Measurements from ENCODE around the gene PHF12. TPM values are rescaled to one million over a fixed set of nuclear protein-coding genes. Genes with fewer than 3 reads are reported as not detected.

Gene PHF12
- total RNA-seq, 1 experiment from 2014 or later: 48.5 TPM

DNA sequence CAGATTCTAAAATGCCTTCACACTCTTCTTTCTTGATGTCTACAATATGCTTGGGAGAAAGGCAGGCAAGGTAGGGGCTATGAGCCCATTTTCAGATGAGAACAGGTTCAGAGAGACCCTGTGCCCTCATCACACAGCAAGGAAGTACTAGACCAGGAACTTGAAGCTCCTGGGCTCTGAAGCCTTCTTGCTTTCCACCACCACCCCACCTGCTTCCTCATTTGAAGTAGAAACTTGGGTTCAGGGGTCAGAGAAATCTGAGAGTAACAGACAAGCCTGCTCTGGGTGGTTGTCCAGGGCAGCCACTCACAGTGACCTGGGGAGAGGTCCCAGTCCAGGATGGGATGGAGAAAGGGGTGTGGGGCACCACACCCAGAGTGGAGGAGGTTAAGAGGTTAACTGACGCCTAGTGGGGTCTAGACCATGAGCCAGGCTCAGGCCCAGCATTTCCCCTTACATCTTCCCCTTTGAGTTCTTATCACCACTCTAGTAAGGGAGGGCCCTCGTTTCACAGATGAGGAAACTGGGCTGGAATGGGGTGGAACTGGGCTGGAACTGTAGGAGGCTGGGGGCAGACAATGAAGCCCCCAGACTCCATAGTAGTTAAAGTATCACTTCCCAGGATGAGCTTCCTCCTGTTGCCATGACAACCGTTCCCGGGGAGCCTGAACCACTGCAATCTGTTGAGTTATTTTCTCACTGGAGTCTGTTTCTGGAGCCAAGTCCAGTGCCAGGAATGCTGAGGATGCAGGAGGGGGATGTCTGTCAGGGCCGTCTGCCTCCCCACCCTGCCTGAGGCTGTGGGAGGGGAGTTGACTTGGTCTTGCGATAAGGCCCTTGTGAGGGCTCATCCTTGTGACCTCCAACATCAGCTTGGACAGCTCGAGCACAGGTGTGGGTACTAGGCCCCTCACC is 16.2 kb upstream of the PHF12 start:
- DNase-seq: peak; percentile 71 to 77
- Histone ChIP-seq H3K4me3 (peak overlapping the region; percentile 49), H3K27ac (peak overlapping the region; percentile 93), H3K36me3 (no peaks in the 10 kb centered on the region), H3K4me1 (peaks cover 66% of the 10 kb centered on the region), H3K27me3 (no peaks in the 10 kb centered on the region), H3K9me3 (replicated peaks) (no peaks in the 10 kb centered on the region)

GRCh38 chr17:28963841-28964240 is 12.5 kb upstream of the PHF12 start:
- no peak for DNase-seq
- Histone ChIP-seq H3K27me3 (no peaks in the 10 kb centered on the region), H3K36me3 (no peaks in the 10 kb centered on the region), H3K4me1 (peaks cover 33% of the 10 kb centered on the region), H3K4me3 (no peak overlapping the region), H3K27ac (no peak overlapping the region), H3K9me3 (replicated peaks) (no peaks in the 10 kb centered on the region)

- H3K4me3 ChIP-seq: no peak overlapping the region
- no peak overlapping the region for H3K27ac ChIP-seq
- no peak for DNase-seq
- no peaks in the 10 kb centered on the region for H3K36me3 ChIP-seq
- no peaks in the 10 kb centered on the region for H3K9me3 ChIP-seq (replicated peaks)
- peaks cover 26% of the 10 kb centered on the region for H3K4me1 ChIP-seq
- H3K27me3 ChIP-seq: no peaks in the 10 kb centered on the region
Measured at GRCh38 chr17:28963055-28963611, 11.8 kb upstream of the PHF12 start.

DNA sequence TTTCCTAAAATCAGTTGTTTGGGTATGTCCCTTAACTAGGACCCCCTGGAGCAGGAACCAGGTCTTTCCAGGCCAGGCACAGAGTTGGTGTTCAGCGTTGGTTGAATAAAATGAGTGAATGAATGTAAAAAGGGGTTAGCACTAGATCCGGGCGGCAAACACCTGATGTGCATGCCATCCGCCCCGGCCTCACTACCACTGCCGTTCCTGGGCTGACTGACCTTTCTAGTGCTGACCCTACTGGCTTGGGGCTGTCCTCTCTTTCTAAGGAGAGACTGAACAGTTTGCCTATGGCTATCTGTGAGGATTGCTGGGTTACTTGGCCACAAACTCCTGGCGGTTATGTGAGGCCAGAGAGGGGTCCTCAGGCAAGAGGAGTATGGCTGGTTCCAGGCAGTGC is 10.1 kb upstream of the PHF12 start:
- no peaks in the 10 kb centered on the region for H3K27me3 ChIP-seq
- no peaks in the 10 kb centered on the region for H3K9me3 ChIP-seq (replicated peaks)
- H3K4me3 ChIP-seq: no peak overlapping the region
- peaks cover 8% of the 10 kb centered on the region for H3K4me1 ChIP-seq
- no peaks in the 10 kb centered on the region for H3K36me3 ChIP-seq
- H3K27ac ChIP-seq: no peak overlapping the region
- no peak for DNase-seq

DNA sequence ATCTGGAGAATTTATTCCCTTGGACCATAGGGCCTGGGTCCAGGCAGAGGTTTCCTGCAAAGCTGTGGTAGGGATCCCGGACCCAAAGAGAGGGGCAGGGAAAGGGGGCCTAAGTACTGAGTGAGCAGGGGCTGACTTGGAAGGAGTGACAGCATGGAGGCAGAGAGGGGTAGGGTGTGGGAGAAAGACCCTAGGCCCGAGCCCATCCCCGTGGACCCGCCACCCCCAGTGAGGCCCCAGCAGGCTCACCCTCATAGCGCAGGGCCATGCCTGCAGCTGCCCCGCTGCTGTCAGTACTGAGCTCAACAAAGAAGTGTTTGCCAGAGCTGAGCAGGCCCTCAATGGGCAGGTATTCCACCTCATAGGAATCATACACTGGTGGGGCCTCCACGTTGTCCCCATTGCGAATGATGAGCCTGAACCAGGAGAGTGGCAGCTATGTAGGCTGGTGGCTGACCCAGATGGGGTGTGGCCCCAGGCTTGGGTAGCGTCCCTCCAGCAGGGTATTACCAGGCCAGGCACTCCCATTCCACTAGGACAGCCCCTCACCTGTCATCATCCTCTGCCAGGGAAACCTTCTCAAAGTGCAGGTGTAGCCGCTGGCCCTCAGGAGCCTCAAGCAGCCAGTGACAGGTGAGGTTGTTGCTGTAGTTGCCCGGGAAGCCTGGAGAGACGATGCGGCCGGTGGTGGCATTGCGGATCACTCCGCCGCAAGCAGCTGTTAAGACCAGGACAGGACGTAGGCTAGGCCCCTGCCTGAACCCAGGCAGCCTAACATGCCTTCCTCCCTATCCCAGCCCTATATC is 9.1 kb upstream of the PHF12 start:
- Histone ChIP-seq H3K27ac (no peak overlapping the region), H3K9me3 (replicated peaks) (no peaks in the 10 kb centered on the region), H3K27me3 (no peaks in the 10 kb centered on the region), H3K4me3 (no peak overlapping the region), H3K36me3 (no peaks in the 10 kb centered on the region), H3K4me1 (peaks cover 7% of the 10 kb centered on the region)
- peak in 1 of 2 experiments; percentile 2 for DNase-seq

DNA sequence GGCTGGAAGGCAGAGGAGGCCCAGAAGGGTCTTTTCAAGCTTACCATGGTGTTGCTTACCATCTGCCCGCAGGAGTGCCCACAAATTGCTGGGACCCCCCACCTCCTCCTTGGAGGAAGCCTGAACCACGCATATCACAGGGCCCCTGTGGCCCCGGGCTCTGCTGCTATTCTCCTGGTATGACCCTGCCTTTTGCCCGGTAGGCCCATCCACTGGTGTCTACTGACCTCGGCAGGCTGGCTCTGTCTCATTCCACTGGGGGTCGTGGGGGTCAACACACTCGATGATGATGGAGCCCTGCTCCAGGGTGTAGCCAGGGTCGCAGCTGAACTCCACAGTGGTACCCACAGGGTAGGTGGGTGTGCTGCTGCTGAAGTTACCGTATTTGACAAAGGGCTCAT is 8.2 kb upstream of the PHF12 start:
- Histone ChIP-seq H3K4me1 (peaks cover 15% of the 10 kb centered on the region), H3K27me3 (no peaks in the 10 kb centered on the region), H3K36me3 (no peaks in the 10 kb centered on the region), H3K9me3 (replicated peaks) (no peaks in the 10 kb centered on the region), H3K4me3 (no peak overlapping the region), H3K27ac (no peak overlapping the region)
- peak in 1 of 2 experiments; percentile 4 for DNase-seq

DNA sequence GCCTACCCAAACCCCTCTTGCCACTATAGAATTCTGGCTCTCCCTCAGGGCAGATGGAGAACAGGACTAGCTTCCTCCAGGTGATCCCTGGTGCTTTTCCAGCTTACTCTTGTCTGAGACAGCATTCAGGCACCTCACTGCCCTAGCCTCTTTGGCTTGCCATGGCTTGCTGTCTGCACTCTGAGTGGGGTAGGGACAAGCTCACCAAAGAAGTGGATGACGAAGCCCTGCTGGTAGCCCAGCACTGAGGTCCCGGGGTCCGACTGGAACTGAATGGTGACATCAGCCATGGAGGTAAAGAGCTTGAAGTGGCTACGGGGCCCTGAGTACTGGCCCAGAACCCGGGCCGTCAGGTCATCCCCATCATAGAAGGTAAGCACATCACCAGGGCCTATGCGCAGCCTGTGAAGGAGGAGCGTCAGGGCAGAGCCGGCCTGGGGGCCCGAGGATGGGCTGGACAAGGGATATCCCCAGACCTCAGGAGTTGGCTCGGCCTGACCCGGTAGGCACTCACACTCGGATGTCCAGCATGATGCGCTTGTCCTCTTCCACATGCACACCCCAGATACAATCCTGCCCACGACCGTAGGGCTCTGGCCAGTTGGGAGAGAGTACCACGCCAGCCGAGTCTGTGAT is 7.6 kb upstream of the PHF12 start:
- DNase-seq: no peak
- H3K36me3 ChIP-seq: no peaks in the 10 kb centered on the region
- H3K27ac ChIP-seq: no peak overlapping the region

DNA sequence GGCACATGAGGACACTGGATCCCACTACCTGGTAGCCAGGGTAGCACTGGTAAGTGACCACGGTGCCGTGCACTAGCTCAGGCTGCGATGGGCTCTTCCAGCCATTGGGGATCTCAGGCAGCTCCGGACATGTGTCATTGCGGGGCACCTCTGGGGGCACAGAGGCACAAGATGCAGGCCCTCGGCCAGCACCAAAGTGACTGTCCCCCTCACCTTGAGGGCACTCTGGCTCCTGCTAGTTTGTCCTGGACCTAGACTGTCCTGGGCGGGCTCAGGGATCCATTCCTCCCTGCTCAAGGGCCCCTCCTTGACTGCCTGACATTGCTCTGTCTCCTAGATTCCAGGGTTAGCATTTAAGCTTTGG is 6.7 kb upstream of the PHF12 start:
- H3K27ac ChIP-seq: no peak overlapping the region
- H3K36me3 ChIP-seq: no peaks in the 10 kb centered on the region
- no peak for DNase-seq
- no peak overlapping the region for H3K4me3 ChIP-seq
- no peaks in the 10 kb centered on the region for H3K27me3 ChIP-seq
- no peaks in the 10 kb centered on the region for H3K9me3 ChIP-seq (replicated peaks)
- H3K4me1 ChIP-seq: peaks cover 28% of the 10 kb centered on the region

More for the DNA sequence above, 7.6 kb upstream of the PHF12 start:
- H3K27me3 ChIP-seq: no peaks in the 10 kb centered on the region
- no peaks in the 10 kb centered on the region for H3K9me3 ChIP-seq (replicated peaks)
- H3K4me3 ChIP-seq: no peak overlapping the region
- H3K4me1 ChIP-seq: peaks cover 18% of the 10 kb centered on the region

- Histone ChIP-seq H3K36me3 (no peaks in the 10 kb centered on the region), H3K27ac (no peak overlapping the region), H3K27me3 (no peaks in the 10 kb centered on the region), H3K9me3 (replicated peaks) (no peaks in the 10 kb centered on the region), H3K4me1 (peaks cover 32% of the 10 kb centered on the region), H3K4me3 (no peak overlapping the region)
- no peak for DNase-seq
Measured at GRCh38 chr17:28957277-28957991, 6.1 kb upstream of the PHF12 start.

DNA sequence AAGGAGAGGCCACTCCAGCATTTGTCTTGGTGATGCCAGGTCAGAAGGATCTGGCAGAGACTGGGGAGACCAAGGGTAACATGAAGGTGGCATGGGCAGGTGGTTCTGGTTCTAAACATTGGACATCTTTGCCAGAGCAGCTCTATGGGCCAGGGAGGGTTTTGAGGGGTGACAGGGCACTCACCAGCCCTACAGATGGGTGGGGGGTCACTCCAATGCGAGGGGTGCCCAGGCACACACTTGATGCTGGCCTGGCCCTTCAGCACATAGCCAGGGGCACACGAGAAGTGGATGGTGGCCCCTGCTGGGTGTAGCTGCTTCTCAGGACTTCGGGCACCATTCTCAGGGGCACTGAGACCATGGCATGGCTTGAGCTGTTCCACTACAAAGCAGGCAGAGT is 5.5 kb upstream of the PHF12 start:
- no peaks in the 10 kb centered on the region for H3K9me3 ChIP-seq (replicated peaks)
- no peak overlapping the region for H3K27ac ChIP-seq
- no peak for DNase-seq
- H3K4me3 ChIP-seq: no peak overlapping the region
- H3K36me3 ChIP-seq: no peaks in the 10 kb centered on the region
- H3K27me3 ChIP-seq: no peaks in the 10 kb centered on the region
- peaks cover 32% of the 10 kb centered on the region for H3K4me1 ChIP-seq

GRCh38 chr17:28956112-28956511 is 4.8 kb upstream of the PHF12 start:
- Histone ChIP-seq H3K4me1 (peaks cover 32% of the 10 kb centered on the region), H3K4me3 (no peak overlapping the region), H3K27ac (no peak overlapping the region), H3K9me3 (replicated peaks) (no peaks in the 10 kb centered on the region), H3K36me3 (no peaks in the 10 kb centered on the region), H3K27me3 (no peaks in the 10 kb centered on the region)
- no peak for DNase-seq

- Histone ChIP-seq H3K9me3 (replicated peaks) (no peaks in the 10 kb centered on the region), H3K27ac (peak overlapping the region; percentile 43; the same call in 1 of the 2 replicates), H3K36me3 (no peaks in the 10 kb centered on the region), H3K4me1 (peaks cover 32% of the 10 kb centered on the region), H3K27me3 (no peaks in the 10 kb centered on the region), H3K4me3 (no peak overlapping the region)
- DNase-seq: no peak
Measured at GRCh38 chr17:28955408-28955807, 4.1 kb upstream of the PHF12 start.

DNA sequence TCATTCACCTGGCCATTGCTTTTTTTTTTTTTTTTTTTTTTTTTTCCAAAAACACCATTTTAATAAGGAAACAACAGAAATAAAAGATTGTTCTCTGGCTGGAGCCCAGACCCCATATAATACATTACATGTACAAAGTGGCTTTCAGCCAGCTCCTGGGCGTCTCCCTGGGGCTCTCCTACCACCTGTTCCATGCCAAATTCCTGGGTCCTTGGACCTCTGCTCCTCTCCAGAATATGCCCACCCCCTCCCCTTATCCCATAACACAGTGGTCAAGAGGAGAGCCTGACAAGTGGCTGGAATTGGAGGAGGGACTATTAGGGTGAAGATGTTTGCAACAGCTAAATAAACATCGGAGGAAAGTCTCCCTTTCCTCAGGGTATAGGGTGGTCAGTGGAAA is 3.6 kb upstream of the PHF12 start:
- Histone ChIP-seq H3K27ac (peak overlapping the region; percentile 43; the same call in 1 of the 2 replicates), H3K27me3 (no peaks in the 10 kb centered on the region), H3K9me3 (replicated peaks) (no peaks in the 10 kb centered on the region), H3K36me3 (no peaks in the 10 kb centered on the region), H3K4me1 (peaks cover 32% of the 10 kb centered on the region), H3K4me3 (no peak overlapping the region)
- DNase-seq: peak; percentile 88 to 89

DNA sequence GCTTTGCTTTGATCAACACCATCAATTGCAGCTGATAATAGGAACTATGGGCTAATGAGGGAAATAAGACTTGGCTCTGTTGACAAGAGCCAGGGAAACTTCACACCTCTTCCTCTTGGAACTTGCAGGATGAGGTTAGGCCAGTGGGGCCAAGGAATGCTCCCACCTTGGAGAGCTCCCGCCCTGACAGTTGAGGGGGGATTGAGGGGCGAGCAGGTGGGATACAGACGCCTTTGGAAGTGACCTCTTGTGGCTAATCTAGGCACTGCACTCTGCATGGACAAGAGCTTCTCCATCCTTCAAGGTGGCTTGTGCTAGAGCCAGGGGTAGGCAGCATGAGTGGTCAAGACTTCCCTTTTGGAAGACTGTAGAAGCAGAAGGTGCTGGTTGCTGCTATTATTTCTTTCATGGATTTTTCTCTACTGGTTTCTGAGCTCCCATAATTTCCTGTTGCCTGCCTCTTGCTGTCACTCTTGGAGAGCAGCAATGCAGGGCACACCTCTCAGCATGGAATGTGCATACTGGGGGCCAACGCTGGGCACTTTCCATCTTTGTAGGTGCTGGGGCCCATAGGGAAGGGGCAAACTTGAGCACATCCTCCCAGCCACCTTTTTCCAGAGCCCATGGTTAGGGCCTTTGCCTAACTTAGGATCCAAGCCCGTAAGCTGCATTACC is 2.3 kb upstream of the PHF12 start:
- Histone ChIP-seq H3K36me3 (peaks cover under 1% of the 10 kb centered on the region; the same call in 1 of the 2 replicates), H3K27me3 (no peaks in the 10 kb centered on the region), H3K9me3 (replicated peaks) (no peaks in the 10 kb centered on the region), H3K4me1 (peaks cover 32% of the 10 kb centered on the region), H3K4me3 (no peak overlapping the region), H3K27ac (no peak overlapping the region)
- DNase-seq: peak; percentile 82 to 90
